DND-41 (cell line): ENCODE data around the gene NNMT.

ENCODE experiments used
- EZH2 ChIP-seq: IDR thresholded peaks from 3 replicates; pipeline ENCODE4 v1.6.1; 2012; ENCODE audit warnings: borderline replicate concordance, low read depth, mild to moderate bottlenecking, moderate library complexity, low read length, inconsistent platforms; ENCODE audit not compliant: severe bottlenecking
- TF ChIP-seq, protein P1 (sequence below): IDR thresholded peaks from 2 replicates; pipeline ENCODE4 v1.5.1; 2012; ENCODE audit warnings: borderline replicate concordance, low read length, moderate library complexity, mild to moderate bottlenecking; ENCODE audit not compliant: poor library complexity, severe bottlenecking; ENCODE audit errors: extremely low read depth

- TF ChIP-seq, protein P1, sequence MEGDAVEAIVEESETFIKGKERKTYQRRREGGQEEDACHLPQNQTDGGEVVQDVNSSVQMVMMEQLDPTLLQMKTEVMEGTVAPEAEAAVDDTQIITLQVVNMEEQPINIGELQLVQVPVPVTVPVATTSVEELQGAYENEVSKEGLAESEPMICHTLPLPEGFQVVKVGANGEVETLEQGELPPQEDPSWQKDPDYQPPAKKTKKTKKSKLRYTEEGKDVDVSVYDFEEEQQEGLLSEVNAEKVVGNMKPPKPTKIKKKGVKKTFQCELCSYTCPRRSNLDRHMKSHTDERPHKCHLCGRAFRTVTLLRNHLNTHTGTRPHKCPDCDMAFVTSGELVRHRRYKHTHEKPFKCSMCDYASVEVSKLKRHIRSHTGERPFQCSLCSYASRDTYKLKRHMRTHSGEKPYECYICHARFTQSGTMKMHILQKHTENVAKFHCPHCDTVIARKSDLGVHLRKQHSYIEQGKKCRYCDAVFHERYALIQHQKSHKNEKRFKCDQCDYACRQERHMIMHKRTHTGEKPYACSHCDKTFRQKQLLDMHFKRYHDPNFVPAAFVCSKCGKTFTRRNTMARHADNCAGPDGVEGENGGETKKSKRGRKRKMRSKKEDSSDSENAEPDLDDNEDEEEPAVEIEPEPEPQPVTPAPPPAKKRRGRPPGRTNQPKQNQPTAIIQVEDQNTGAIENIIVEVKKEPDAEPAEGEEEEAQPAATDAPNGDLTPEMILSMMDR: no peak
- TF ChIP-seq EZH2: no peak
These were observed 62.5 kb downstream of the NNMT start for GRCh38 chr11:114358716-114359115.
